Measurements from ENCODE around the gene IFI27L2.

Gene IFI27L2

DNA sequence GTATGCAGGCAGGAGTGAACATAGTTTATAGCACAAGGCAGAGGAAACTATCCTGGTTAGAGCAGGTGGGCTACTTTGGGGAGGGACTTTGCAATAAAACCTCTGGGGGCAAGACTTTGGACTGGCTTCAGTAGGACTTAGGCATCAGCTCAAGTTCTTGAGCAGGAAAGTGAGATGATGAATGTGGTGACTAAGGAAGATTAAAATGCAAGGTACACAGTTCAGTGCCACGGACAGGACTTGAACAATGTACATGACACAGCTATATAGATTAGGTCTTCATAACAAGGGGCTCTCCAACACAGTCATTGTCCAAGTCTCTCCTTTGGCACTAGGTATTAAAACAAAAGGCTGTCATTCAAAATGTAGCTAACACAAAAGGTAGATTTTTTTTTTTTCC lies 23.3 kb upstream of the IFI27L2 start:
- DNase-seq (ENCODE audit: low spot score): no peak

DNA sequence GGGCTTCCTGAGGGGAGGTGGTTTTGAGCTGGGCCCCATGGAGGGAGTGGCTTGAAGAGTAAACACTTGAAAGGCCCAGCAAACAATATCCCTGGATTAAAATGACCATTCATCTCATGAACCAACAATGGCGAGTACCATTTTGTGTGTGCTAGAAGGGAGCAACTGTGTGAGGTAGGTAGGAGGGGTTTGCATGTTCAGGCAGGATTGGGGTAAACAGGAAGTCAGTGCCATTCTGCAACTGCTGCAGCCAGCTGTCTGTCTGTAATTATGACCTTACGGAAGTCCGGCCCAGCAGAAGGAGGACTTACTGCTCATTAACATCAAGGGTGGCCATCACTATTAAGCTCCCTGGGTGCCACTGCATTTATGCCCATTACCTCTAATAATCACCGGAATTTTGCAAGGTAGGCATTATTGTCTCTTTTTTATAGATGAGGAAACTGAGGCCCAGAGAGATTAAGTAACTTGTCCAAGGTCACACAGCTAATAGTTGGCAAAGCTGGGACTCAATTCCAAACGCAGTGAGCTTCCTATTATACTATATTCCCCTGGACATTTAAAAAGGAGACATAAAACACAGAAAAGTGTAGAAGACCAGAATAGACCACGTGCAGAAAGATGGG lies 16.6 kb upstream of the IFI27L2 start:
- DNase-seq (ENCODE audit: low spot score): no peak

DNA sequence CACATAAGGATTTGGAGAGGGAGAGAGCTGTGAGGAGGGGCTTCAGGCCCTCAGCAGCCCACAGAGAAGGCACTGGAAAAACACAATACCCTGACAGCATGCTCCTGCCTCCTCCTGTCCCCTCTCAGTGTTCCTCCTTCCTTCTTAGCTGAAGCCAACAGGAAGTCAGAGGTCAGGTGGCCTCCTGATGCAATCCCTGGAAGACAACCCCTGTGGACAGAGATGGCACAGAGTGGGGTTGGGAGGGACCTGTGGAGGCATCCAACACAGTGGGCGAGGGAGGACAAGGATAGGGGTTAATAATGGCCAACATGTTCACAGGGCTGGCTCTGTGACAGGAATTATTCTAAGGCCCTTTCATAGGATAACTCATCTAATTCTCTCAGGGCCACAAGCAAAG lies 15.4 kb upstream of the IFI27L2 start:
- DNase-seq (ENCODE audit: low spot score): no peak

DNA sequence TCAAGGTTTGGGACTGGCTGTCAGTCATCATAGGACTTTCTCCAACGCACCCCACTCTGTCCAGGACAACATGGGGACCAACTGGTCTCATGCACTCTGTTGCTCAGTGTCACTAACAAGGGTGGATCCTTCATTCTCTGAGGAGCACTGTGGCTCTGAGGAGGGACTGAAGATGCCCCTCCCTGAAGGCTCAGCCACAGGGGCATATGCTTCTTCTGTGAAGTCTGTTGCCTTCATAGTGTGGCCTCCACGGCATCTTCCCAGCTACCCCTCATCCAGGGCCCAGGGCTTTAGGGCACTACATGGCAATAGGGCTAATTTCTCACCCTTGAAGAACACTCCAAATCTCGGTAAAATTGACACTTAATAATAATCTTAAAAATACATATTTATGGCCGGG lies 14.3 kb upstream of the IFI27L2 start:
- DNase-seq (ENCODE audit: low spot score): no peak

DNA sequence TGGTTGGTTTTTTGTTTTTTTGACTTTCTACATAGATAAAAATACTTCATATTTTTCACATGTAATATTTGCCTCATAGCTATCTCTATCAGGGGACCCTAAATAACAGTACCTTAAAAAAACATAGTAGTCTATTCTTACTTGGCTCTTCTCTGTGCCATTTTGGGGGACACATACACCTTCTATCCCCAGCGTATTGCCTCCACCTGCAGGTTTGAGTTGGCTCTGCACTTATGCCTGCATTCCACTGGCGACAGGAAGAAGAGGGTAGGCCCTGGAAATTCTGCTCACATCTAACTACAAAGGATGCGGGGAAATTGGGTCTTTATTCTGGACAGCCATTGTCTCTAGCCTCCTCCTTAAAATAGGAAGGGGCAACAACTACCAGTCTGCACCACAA lies 13.8 kb upstream of the IFI27L2 start:
- DNase-seq (ENCODE audit: low spot score): no peak

DNA sequence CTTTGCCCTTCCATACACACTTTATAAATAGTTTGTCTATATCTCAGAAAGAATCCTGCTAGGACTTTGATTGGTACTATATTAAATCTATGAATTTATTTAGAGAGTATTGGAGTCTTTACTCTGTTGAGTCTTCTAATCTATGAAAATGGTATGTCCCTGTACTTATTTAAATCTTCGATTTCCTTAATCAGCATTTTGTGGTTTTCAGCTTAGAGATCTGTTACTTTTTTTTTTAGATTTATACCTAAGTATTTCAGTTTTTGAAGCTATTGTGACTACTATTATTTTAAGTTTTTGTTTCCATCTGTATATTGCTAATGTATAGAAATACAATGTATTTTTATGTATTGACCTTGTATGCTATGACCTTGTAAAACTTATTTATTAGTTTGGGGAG lies 13.4 kb upstream of the IFI27L2 start:
- DNase-seq (ENCODE audit: low spot score): no peak

DNA sequence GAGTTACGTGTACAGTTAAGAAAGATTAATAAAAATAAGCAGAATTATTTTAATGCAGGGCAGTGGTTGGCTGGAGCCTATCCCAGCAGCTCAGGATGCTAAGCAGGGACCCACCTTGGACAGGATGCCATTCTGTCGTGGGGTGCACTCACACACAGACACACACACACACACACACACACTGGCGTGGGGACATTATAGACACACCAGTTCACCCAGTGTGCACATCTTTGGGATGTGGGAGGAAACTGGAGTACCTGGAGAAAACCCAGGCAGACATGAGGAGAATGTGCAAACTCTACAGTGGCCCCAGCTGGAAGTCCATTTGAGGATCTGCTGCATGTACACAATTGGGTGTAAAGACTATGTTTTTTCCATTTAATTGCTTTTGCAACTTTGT lies 12.8 kb upstream of the IFI27L2 start:
- no peak for DNase-seq (ENCODE audit: low spot score)

DNA sequence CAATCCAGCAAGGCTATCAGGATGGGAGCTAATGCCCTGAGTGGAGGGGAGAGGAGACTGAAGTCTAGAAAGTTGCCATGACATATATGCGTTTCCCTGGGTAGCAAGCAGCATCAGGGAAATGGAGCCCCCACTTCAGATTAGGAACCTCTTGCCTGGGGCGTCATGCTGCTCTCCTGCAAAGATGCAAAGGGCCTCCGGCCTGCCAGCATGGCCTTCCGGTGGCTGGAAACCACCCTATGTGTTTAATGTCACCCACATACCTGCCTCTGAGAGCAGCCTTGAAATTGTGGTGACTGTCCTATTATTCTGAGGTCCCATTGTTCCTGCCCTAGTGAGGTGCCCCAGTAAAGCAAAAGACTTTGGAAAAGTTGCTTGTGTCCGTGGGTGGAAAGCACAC lies 10.0 kb upstream of the IFI27L2 start:
- no peak for DNase-seq (ENCODE audit: low spot score)

DNA sequence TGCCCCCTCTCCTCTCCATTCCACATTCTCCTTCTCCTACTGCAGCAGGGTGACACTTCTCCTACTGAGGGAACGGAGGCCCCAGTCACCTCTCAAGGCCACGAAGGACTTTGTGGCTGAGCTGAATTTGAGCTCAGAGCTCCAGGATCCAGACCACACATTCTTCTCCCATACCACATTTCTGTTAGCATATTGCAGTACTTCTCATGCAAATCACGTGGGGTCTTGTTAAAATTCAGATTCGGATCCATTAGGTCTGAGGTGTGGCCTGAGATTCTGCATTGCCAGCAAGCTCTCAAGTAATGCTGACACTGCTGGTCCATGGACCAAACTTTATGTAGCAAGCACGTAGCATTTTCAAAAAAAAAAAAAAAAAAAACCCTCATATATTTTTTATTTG lies 9.6 kb upstream of the IFI27L2 start:
- no peak for DNase-seq (ENCODE audit: low spot score)

DNA sequence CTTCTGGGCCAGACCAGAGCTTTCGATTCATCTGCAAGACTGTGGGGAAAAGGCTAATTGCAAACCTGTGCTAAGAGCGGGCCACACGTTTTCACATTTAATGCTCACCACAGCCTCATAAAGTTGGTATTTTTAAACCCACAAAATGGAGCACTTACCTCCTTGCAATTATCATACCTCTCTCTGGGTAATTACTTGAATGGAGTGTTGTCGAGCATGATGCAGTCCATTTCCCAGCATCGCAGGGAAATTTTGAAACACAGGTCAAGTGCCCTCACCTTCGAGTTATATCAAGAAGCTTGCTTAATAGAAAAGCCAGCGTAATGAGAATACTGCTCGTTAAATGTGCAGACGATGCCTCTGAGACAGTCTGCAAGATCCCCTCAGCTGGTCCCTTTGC lies 8.8 kb upstream of the IFI27L2 start:
- no peak for DNase-seq (ENCODE audit: low spot score)

DNA sequence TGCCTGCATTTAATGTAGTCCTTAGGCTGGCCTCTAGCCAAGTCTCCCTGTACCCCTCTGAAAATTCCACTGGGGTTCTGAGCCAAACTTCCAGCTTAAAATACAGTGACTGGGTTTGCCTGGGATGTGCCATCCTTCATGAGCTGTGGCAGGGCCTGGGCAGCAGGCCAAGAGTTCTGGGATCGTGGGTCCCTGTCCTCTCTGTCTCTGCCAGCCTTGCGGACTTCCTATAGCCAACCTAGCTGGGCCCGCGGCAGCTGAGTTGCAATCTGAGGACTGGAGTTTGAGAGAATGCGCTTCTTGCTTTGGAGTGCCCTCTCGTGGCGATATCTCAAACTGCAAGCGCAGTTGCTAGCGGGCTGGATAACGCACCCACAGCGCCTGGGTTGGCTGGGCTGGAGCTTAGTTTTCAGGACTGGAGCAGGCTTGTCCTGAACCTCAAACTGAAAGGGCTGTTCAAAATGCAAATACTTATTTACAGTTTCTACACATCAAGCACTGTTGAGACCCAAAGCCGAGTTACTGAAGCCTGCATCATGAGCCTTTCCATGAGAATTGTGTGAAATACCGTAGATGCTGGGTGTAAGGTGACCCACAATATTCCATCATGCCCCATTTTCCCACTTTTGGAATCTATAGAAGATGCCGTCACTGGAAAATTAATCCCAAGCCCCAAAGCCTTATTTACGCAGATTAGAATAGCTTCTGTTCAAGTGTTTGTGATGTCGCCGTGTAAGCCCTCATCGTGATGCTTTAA lies 7.3 kb upstream of the IFI27L2 start:
- peak; percentile 88 for DNase-seq (ENCODE audit: low spot score)

DNA sequence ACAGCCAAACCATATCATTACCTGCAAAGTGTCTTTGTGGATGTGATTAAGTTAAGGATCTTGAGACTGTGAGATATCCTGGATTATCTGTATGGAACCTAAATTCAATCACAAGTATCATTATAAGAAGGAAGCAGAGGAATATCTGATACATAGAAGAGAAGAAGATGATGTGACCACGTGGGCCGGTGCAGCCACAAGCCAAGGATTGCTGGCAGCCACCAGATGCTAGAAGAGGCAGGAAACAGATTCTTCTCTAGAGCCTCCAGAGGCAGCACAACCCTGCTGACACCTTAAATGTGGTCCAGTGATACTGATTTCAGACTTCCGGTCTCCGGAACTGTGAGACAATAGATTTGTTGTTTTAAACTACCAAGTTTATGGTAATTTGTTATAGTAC lies 6.1 kb upstream of the IFI27L2 start:
- DNase-seq (ENCODE audit: low spot score): no peak

DNA sequence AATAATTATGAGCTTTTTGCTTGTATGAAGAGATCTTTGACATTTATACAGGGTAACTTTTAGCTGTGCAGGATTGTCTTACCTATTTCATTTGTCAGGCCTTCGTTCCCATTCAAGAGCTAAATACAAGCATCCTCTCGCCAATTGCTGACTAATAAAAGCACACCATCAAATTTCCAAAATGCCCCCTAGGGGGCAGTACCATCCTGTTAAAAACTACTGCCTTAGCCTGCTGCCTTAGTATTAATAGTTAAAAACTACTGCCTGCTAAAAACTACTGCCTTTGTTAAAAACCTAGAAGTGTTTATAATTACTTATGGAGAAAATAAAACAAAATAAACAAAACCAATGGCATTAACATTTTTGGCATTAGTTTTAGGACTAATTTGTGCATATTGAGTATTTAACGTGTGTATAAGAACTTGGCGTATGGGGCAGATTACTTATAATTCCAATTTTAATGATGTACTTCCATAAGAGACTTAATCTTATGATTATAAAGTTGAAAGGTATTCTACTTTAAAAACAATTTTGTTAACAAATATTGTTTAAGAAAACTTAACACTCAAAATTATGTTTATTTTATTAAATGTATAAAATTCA lies 3.0 kb upstream of the IFI27L2 start:
- DNase-seq (ENCODE audit: low spot score): peak; percentile 77

DNA sequence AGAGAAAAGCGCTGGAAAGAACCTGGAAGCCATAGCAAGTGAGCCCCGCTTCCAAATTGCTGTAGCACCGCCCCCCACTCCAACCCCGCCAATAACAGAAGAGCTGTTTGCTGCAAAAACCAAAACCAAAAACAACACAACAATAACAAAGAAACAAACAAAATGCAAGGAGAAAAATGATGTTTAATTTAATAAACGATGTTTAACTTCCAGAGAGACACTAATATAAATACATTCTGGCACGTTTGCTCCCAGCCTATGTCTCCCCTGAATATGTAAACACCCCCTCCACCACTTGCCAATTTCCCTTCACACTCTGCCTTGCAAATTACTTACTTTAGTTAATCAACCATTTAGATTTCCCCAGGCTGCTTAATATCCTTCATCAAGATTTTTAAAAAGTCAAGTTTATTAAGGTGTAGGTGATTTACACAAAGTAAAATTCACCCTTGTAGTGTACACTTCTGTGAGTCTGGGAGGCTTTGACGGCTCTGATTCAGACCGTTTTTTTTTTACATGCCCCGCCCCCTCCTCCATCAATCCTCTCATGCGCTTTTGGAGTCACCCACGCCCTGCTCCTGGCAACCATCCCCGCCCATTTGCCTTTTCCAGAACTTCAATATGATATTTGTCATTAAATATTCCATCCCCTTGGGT lies 482 bp upstream of the IFI27L2 start:
- peak; percentile 32 for DNase-seq (ENCODE audit: low spot score)

DNA sequence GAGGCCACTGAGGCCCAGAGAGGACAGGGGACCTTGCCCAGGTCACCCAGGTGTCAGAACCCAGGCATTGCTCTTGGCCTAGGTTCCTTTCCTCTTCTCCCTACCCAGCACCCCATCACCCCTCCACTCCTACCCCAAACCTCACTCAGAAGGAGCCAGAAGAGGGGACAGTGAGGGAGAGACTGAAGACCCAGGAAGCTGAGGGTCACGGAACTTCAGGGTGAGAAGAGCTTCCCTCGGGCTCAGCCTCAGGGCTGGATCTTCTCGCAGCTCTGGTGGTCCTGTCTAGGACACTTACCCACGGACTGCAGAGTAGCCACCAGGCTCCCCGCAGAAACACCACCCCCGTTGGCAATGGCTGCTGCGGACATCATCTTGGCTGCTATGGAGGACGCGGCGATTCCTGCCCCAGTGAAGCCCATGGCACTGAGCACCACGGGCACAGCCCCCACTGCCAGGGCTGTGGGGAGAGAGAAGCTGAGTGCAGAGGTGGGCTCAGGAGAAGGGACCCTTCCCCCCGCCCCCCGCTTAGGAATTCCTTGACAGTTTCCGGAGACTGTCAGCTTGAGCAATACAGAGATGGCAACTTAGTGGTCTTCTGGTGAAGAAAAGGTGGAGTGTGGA lies 1.1 kb downstream of the IFI27L2 start:
- DNase-seq (ENCODE audit: low spot score): no peak

DNA sequence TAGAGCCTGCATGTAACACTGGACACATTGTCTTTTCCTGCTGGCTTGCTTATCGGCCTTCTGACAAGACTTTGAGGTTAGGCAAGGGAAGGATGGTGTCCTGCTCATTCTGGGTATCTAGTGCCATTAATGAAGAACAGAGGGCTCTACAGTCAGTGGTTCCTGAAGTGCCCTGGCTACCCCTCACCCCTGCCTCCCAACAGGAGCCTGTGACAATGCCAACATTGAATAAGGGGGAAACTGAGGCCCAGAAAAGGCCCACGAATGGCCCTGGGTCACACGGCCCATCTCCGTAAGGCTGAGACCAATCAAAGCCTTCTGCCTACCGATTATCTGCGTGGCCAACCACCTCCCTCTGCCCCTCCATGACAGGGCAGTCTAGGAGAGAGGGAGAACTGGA lies 2.1 kb downstream of the IFI27L2 start:
- no peak for DNase-seq (ENCODE audit: low spot score)

DNA sequence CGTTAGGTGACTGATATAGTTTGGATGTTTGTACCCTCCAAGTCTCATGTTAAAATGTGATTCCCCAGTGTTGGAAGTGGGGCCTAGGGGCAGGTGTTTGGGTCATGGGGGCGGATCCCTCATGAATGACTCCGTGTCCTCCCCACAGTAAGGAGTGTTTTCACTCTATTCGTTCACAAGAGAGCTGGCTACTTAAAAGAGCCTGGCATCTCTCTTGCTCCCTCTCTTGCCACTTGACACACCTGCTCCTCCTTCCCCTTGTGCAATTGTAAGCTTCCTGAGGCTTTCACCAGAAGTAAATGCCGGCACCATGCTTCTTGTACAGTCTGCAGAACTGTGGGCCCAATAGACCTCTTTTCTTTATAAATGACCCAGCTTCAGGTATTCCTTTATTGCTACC lies 2.6 kb downstream of the IFI27L2 start:
- no peak for DNase-seq (ENCODE audit: low spot score)

DNA sequence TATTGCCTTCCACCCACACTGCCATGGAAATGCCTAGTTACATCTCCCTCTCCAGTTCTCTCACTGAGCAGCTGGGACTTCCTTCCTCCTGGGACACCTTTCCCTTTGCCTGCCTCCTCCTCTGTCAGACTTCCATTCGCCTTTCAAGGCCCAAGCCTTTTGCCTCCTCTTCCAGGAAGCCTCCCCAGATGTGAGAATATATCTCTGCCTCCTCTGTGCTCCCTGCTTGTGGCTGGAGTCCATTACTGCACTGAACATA lies 3.1 kb downstream of the IFI27L2 start:
- DNase-seq (ENCODE audit: low spot score): no peak

DNA sequence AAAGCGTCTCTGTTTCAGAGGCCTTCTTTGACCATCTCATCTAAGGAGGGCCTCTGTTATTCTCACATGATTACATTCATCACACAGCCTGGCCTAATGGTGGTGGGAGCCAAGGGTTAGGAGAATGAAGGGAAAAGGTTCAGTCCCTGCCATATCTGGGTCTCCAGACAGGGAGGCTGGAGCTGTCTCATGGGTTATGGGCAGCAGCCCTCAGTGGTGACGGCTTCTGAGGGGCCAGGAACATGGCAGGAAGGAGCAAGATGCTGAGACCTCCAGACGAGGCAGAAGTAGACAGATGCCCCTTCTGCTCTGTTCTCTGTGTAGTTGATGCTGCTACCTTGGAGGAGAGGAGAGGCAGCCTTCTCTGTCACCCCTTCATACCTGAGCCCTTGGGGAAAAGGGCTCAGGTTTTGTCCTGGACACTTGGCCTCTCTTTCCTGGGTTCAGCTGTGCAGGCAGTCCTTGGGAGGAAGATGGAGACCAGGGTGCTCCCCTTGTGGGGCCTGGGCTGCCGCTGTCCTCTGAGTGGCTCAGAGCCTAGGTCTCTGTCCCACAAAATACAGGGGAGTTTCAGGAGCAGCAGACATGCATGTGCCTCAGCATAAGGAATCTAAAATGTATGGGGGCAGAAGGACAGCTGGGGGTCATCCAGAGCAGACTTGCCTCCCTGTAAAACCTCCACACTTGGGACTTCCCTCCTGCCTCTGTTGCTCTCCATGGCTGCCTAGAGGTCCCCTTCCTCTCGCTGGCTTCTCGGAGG lies 3.6 kb downstream of the IFI27L2 start:
- DNase-seq (ENCODE audit: low spot score): no peak

DNA sequence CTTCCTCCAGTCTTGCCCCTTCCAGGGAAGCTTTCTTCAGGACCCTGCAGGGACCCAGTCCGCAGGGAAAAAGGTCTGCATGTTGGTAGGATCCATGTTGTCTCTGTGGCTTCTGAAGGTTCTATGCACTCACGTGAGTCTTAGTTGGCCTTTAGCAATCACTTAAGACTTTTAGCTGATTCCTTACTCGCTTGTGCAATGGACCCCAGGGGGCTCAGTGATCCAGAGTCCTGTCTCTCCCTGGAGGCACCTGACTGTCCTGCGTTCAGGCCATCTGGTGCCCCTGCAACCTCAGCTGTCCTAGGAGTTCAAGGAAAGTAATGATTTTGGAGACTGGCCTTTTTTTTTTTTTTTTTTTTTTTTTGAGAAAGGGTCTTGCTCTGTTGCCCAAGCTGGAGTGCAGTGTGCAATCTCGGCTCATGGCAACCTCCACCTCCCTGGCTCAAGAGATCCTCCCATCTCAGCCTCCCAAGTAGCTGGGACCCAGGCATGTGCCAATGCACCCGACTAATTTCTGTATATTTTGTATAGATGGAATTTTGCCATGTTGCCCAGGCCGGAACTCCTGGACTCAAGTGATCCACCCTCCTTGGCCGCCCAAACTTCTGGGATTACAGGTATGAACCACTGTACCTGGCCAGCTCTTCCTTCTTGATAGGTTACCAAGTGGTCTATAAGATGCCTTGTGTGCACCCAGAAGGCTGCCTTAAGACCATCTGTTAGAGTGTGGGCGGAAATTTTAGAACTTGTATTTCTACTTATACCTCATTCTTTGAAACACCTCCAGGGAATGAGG lies 4.6 kb downstream of the IFI27L2 start:
- DNase-seq (ENCODE audit: low spot score): no peak

DNA sequence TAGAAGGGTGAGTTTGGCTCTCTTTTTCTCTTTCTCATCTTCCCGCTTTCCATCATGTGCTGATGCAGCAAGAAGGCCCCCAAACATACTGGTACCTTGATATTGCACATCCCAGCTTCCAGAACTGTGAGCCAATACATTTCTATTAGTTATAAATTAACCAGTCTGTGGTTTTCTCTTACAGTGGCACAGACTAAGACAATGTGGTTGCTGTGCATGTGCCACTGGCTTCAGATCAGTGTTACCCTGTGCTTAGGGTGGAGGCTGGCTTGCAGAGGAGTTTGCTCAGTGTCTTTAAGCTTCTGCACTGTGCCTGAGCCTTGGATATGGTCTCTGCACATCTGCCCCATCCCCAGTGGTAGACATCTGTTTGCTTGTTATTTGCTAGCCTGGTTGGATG lies 5.5 kb downstream of the IFI27L2 start:
- no peak for DNase-seq (ENCODE audit: low spot score)
